ENCODE measurements around the gene NTN5.
A peak's percentile ranks its signal among the peaks of the same experiment; 100 is the strongest.

- TF ChIP-seq POLR2AphosphoS5 (IDR thresholded peaks at IDR 0.05; ENCODE audit: low read length) (peak; percentile 82), CTCF (IDR thresholded peaks at IDR 0.05 in 2 of 3, conservative IDR thresholded peaks at IDR 0.05 in 1 of 3; ENCODE audit: control insufficient read depth in 2 of 3, extremely low read depth in 1 of 3, insufficient read depth in 1 of 3, low read depth in 3 of 3, low read length in 3 of 3) (no peak), TCF12 (IDR thresholded peaks at IDR 0.05; ENCODE audit: low read depth, low read length) (no peak)
Observed at GRCh38 chr19:48637948-48638830, 34.6 kb downstream of the NTN5 start.

All from GM12878 (cell line).